Caki2 (cell line): ENCODE data around the gene FBXL12. TPM values are rescaled to one million over a fixed set of nuclear protein-coding genes. Genes with fewer than 3 reads are reported as not detected.

Experiments used
- DNase-seq: peaks from one replicate; pipeline ENCODE4 v3.0.0-alpha.2; 2015; ENCODE audit warnings: low read depth
- in situ Hi-C: cut with HindIII; loops from 2 replicates; pipeline ENCODE4 v1.10.0; 2016; ENCODE audit warnings: low sequenced_read_pairs, low pct_unique_long_range_greater_than_20kb, mixed read lengths
- total RNA-seq: library from RNA; depleted of rRNA; stranded (reverse); fragments of >200 nt; shearing (Covaris generic); gene quantifications from 2 replicates; pipeline ENCODE4 v1.2.3, GENCODE V29; 2014; ENCODE audit warnings: low replicate concordance; rRNA removed

The FBXL12 gene
- total RNA-seq, 1 experiment from 2014 or later, result 8.3 TPM

DNA sequence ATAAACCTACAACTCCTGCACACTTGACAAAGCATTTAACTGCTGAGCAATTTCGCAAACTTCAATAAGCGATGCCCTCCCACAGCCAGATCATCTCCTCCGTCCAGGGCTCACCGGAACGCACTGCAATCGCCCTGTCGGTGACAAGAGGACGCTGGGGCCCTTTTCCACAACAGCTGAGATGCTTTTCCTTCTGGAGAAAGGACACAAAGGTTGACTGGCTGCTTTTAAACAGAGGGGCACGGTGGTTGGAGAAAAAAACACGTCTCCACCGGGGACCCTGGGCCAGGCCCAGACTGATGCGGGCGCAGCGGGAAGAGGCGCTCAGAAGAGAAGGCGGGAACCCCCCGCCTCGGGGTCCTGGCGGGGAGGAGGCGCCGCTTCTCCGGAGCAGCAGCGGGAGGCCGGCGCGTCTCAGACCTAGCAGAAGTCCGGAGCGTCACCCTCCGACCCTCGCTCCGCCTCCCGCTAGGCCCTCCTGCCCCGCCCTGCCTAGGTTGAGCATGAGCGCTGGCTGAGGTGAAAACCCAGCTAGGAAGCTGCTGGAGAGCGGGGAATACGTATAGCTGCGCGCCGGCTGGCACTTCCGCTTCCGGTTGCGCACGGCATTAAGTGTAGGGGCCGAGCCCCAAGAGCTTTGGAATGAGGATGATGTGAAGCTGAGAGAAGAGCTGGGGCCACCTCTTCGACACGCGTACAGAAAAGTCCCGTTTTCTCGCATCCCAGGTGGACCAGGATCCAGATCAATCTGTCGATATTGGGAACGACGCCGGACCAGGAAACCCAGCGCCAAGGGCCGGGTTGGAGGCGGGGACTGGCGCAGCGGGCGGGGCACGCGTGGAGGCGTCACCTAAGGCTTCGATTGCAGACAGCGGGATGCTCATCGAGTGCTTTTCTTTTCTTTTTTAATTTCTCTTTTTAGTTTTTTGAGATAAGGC, 50.4 kb downstream of the FBXL12 start, which contains the start of gene ZNF846:
TSS of gene ZNF846 (minus strand) at position 564 of the 938 bp plus-strand sequence. CDS start 3,788 bp downstream, outside the sequence.
- in situ Hi-C loops, result no loop called here
- peak; percentile 88 for DNase-seq

Other genes starting within 250 kb of the FBXL12 start
- 7.4 and 13.3 TPM in 2 replicates for gene ZNF121, start 234.6 kb downstream of the FBXL12 start, total RNA-seq
- 7.4 and 9.9 TPM in 2 replicates for gene ZNF561, start 197.8 kb downstream of the FBXL12 start, total RNA-seq
- gene ZNF562, start 144.0 kb downstream of the FBXL12 start, total RNA-seq, result 5.7 and 8.9 TPM in 2 replicates
- 3.8 and 33.3 TPM in 2 replicates for gene ZNF846, start 50.3 kb downstream of the FBXL12 start, total RNA-seq
- gene UBL5, start 8.8 kb upstream of the FBXL12 start, total RNA-seq, result 255 and 266 TPM in 2 replicates
- gene PIN1, start 16.2 kb upstream of the FBXL12 start, total RNA-seq, result 114 and 145 TPM in 2 replicates
- 1.4 and 13.5 TPM in 2 replicates for gene OLFM2, start 117.4 kb upstream of the FBXL12 start, total RNA-seq
- gene COL5A3, start 191.4 kb upstream of the FBXL12 start, total RNA-seq, result not detected in 2 replicates
- gene RDH8, start 194.4 kb upstream of the FBXL12 start, total RNA-seq, result not detected in 2 replicates